Measurements from ENCODE around the gene MORC4. TPM values are rescaled to one million over a fixed set of nuclear protein-coding genes. Genes with fewer than 3 reads are reported as not detected.

MORC4 gene
- total RNA-seq, 4 donors from 2014 or later, result 5.0 to 10.0 (median 8.4) TPM

- no peak for DNase-seq
- intact Hi-C loops (cut with DNase I; ENCODE audit: low total_unique reads), result no loop called here
- Histone ChIP-seq H3K4me1 (no peaks in the 10 kb centered on the region), H3K9me3 (no peaks in the 10 kb centered on the region), H3K36me3 (no peaks in the 10 kb centered on the region), H3K27ac (no peak overlapping the region), H3K27me3 (no peaks in the 10 kb centered on the region), H3K4me3 (no peak overlapping the region)
- in situ Hi-C loops (cut with MboI; ENCODE audit: low sequenced_read_pairs in 4 of 4), result no loop called here
- no peak for ATAC-seq
- TF ChIP-seq POLR2A (IDR thresholded peaks at IDR 0.05) (no peak), CTCF (IDR thresholded peaks at IDR 0.05 in 4 of 5, conservative IDR thresholded peaks at IDR 0.05 in 1 of 5) (no peak)
Observed at GRCh38 chrX:106921637-106922036, 78.4 kb downstream of the MORC4 start.

GRCh38 chrX:106919932-106920452 is 80.0 kb downstream of the MORC4 start, which contains the start of gene CLDN2:
Gene CLDN2 (plus strand): TSS chrX:106920402. CDS start chrX:106928229, 7,827 bp downstream.
- in situ Hi-C loops (cut with MboI; ENCODE audit: low sequenced_read_pairs in 4 of 4), result no loop called here
- H3K27me3 ChIP-seq, result no peaks in the 10 kb centered on the region
- no peak within 1 kb of the TSS for H3K27ac ChIP-seq
- DNase-seq, result no peak
- ATAC-seq, result no peak
- H3K9me3 ChIP-seq, result no peaks in the 10 kb centered on the region
- intact Hi-C loops (cut with DNase I; ENCODE audit: low total_unique reads), result no loop called here
- H3K4me3 ChIP-seq, result no peak within 1 kb of the TSS
- no peaks in the 10 kb centered on the region for H3K36me3 ChIP-seq
- no peak for TF ChIP-seq CTCF (IDR thresholded peaks at IDR 0.05 in 4 of 5, conservative IDR thresholded peaks at IDR 0.05 in 1 of 5)
- no peak for TF ChIP-seq POLR2A (IDR thresholded peaks at IDR 0.05)
- no peaks in the 10 kb centered on the region for H3K4me1 ChIP-seq

GRCh38 chrX:106917830-106918500 is 82.0 kb downstream of the MORC4 start:
- in situ Hi-C loops (cut with MboI; ENCODE audit: low sequenced_read_pairs in 4 of 4), result no loop called here

GRCh38 chrX:106912864-106913263 is 87.1 kb downstream of the MORC4 start:
- TF ChIP-seq POLR2A (IDR thresholded peaks at IDR 0.05), result no peak
- no peak for TF ChIP-seq CTCF (IDR thresholded peaks at IDR 0.05 in 4 of 5, conservative IDR thresholded peaks at IDR 0.05 in 1 of 5)
- Histone ChIP-seq H3K36me3 (no peaks in the 10 kb centered on the region), H3K9me3 (no peaks in the 10 kb centered on the region), H3K4me3 (no peak overlapping the region), H3K4me1 (no peaks in the 10 kb centered on the region), H3K27ac (no peak overlapping the region), H3K27me3 (no peaks in the 10 kb centered on the region)
- ATAC-seq (no peak), DNase-seq (no peak)
- intact Hi-C loops (cut with DNase I; ENCODE audit: low total_unique reads), result no loop called here
- in situ Hi-C loops (cut with MboI; ENCODE audit: low sequenced_read_pairs in 4 of 4), result no loop called here

More at GRCh38 chrX:106917830-106918500, 82.0 kb downstream of the MORC4 start:
- intact Hi-C loops (cut with DNase I; ENCODE audit: low total_unique reads), result no loop called here
- Histone ChIP-seq H3K4me3 (no peak overlapping the region), H3K4me1 (no peaks in the 10 kb centered on the region), H3K27me3 (no peaks in the 10 kb centered on the region), H3K9me3 (no peaks in the 10 kb centered on the region), H3K36me3 (no peaks in the 10 kb centered on the region), H3K27ac (no peak overlapping the region)
- DNase-seq (no peak), ATAC-seq (no peak)
- TF ChIP-seq POLR2A (IDR thresholded peaks at IDR 0.05) (no peak), CTCF (IDR thresholded peaks at IDR 0.05 in 4 of 5, conservative IDR thresholded peaks at IDR 0.05 in 1 of 5) (no peak)
